CD14-positive monocyte (primary cell): ENCODE measurements around the gene PARP9. TPM values are rescaled to one million over a fixed set of nuclear protein-coding genes. Genes with fewer than 3 reads are reported as not detected.

Experiments
- DNase-seq, 3 donors: peaks; one replicate each; pipeline ENCODE4 v3.0.0-alpha.2; 2011 to 2022
- H2AFZ ChIP-seq: 2 replicates; pipeline ENCODE4 v1.6.0; 2012; ENCODE audit warnings: mild to moderate bottlenecking, low read depth, low read length, inconsistent platforms; ENCODE audit not compliant: insufficient read depth, poor library complexity, severe bottlenecking
- H3K27ac ChIP-seq, 2 donors: 1 replicate in 1 of 2; 2 replicates in 1 of 2; pipeline ENCODE4 v1.5.1; 2012 to 2013; ENCODE audit warnings: low read length in 2 of 2, control low read depth in 1 of 2, inconsistent platforms in 1 of 2, low read depth in 1 of 2, mild to moderate bottlenecking in 1 of 2
- H3K27me3 ChIP-seq, 2 donors: one replicate each; pipeline versions ENCODE4 v1.6.0 to v1.6.1; 2011 to 2013; ENCODE audit warnings: low read length in 2 of 2; ENCODE audit not compliant: control insufficient read depth in 2 of 2, insufficient read depth in 2 of 2
- H3K36me3 ChIP-seq, 2 donors: replicated peaks in 1 of 2; 1 replicate in 1 of 2; 2 replicates in 1 of 2; pipeline versions ENCODE4 v1.5.1 to v1.6.1; 2012 to 2013; ENCODE audit warnings: low read length in 2 of 2, control low read depth in 1 of 2, inconsistent platforms in 1 of 2, mild to moderate bottlenecking in 1 of 2; ENCODE audit not compliant: insufficient read depth in 2 of 2, control insufficient read depth in 1 of 2
- H3K4me1 ChIP-seq, 2 donors: 1 replicate in 1 of 2; 2 replicates in 1 of 2; pipeline versions ENCODE4 v1.5.1 to v1.6.1; 2012 to 2013; ENCODE audit warnings: low read length in 2 of 2, control low read depth in 1 of 2, inconsistent platforms in 1 of 2, mild to moderate bottlenecking in 1 of 2, moderate library complexity in 1 of 2; ENCODE audit not compliant: insufficient read depth in 2 of 2, control insufficient read depth in 1 of 2
- H3K4me2 ChIP-seq: replicated peaks from 2 replicates; pipeline ENCODE3; 2012; ENCODE audit warnings: low read length, moderate library complexity, mild to moderate bottlenecking; ENCODE audit not compliant: poor library complexity, severe bottlenecking; ENCODE audit errors: extremely low read depth
- H3K4me3 ChIP-seq, 3 experiments: fragments of 200-600 bp in 1 of 3; sonication (generic) in 1 of 3; replicated peaks in 1 of 3; 1 replicate in 2 of 3; 2 replicates in 1 of 3; pipeline ENCODE4 v1.5.1; 2011 to 2013; ENCODE audit warnings: low read length in 3 of 3, mild to moderate bottlenecking in 3 of 3, control low read depth in 2 of 3, low read depth in 2 of 3, inconsistent platforms in 1 of 3, moderate library complexity in 1 of 3
- H3K79me2 ChIP-seq: 2 replicates; pipeline ENCODE4 v1.6.0; 2012; ENCODE audit warnings: mild to moderate bottlenecking, control low read depth, inconsistent platforms, low read length, moderate library complexity; ENCODE audit not compliant: insufficient read depth
- H3K9ac ChIP-seq: 2 replicates; pipeline ENCODE4 v1.6.0; 2017; ENCODE audit warnings: low read length, mild to moderate bottlenecking; ENCODE audit not compliant: insufficient read depth, poor library complexity, severe bottlenecking
- H3K9me3 ChIP-seq, 2 donors: replicated peaks in 1 of 2; 1 replicate in 1 of 2; 2 replicates in 1 of 2; pipeline versions ENCODE4 v1.5.1 to v1.6.1; 2012 to 2013; ENCODE audit warnings: low read length in 2 of 2, control low read depth in 1 of 2; ENCODE audit not compliant: control insufficient read depth in 1 of 2, insufficient read depth in 1 of 2
- H4K20me1 ChIP-seq: 2 replicates; pipeline ENCODE4 v1.6.0; 2012; ENCODE audit warnings: mild to moderate bottlenecking, low read length, control low read depth, moderate library complexity; ENCODE audit not compliant: insufficient read depth
- H3K27ac Mint-ChIP-seq, 7 donors: one replicate each; pipeline ENCODE4 v1.8.0; 2020; ENCODE audit warnings: mild to moderate bottlenecking in 7 of 7, mixed read lengths in 7 of 7, moderate library complexity in 6 of 7, inconsistent platforms in 2 of 7
- H3K27me3 Mint-ChIP-seq, 3 donors: one replicate each; pipeline ENCODE4 v1.8.0; 2021 to 2022; ENCODE audit warnings: low read depth in 3 of 3, mild to moderate bottlenecking in 3 of 3, mixed read lengths in 3 of 3, moderate library complexity in 3 of 3, inconsistent platforms in 1 of 3
- H3K36me3 Mint-ChIP-seq, 2 donors: one replicate each; pipeline ENCODE4 v1.8.0; 2020; ENCODE audit warnings: mixed read lengths in 2 of 2, inconsistent platforms in 1 of 2, mild to moderate bottlenecking in 1 of 2
- H3K4me1 Mint-ChIP-seq: one replicate; pipeline ENCODE4 v1.8.0; 2020; ENCODE audit warnings: mild to moderate bottlenecking, mixed read lengths
- H3K4me3 Mint-ChIP-seq, 2 donors: one replicate each; pipeline ENCODE4 v1.8.0; 2020; ENCODE audit warnings: mild to moderate bottlenecking in 2 of 2, mixed read lengths in 2 of 2, moderate library complexity in 1 of 2
- H3K9me3 Mint-ChIP-seq, 7 donors: one replicate each; pipeline ENCODE4 v1.8.0; 2020 to 2022; ENCODE audit warnings: mixed read lengths in 7 of 7, mild to moderate bottlenecking in 6 of 7, moderate library complexity in 6 of 7, inconsistent platforms in 2 of 7
- CTCF ChIP-seq: fragments of 200-600 bp; IDR thresholded peaks from one replicate; pipeline ENCODE4 v1.8.0; 2022; ENCODE audit warnings: antibody characterized with exemption, mild to moderate bottlenecking
- WGBS: methylation state at CpG from one replicate; pipeline ENCODE4 v1.1.5; 2013; ENCODE audit warnings: missing lambda C conversion rate; ENCODE audit not compliant: insufficient coverage; 5-methylcytosine and 5-hydroxymethylcytosine counted together
- intact Hi-C, 2 donors: fragments of 100-400 bp; cut with micrococcal nuclease; formaldehyde crosslinking; loops; one replicate each; pipeline versions ENCODE4 v1.15.0 to v1.15.1; 2023
- polyA plus RNA-seq, 3 donors: library from polyadenylated mRNA; depleted of rRNA in 1 of 3; unstranded in 2 of 3; stranded (reverse) in 1 of 3; fragments of 300-500 nt in 2 of 3; fragments of >200 nt in 1 of 3; fragmentation: Illumina TruSeq in 2 of 3; gene quantifications; 1 replicate in 2 of 3; 2 replicates in 1 of 3; pipeline ENCODE4 v1.2.3, GENCODE V29; 2012 to 2021

PARP9 gene
- polyA plus RNA-seq, 3 donors, result 31.4 to 43.3 (median 34.4) TPM

- intact Hi-C loops, result loop anchor here in 1 of 2 donors (2.0 kb wide), 1 partner anchor 15 kb away; no protein-coding TSS in a partner anchor
- Histone ChIP-seq H3K27me3 (no peaks in the 10 kb centered on the region), H3K27ac (peak overlapping the region in 1 of 2 donors; percentile 83), H3K9me3 (no peaks in the 10 kb centered on the region), H3K9ac (no peak overlapping the region), H3K4me1 (peaks cover 32 to 69% of the 10 kb centered on the region in 2 donors), H3K4me3 (peak overlapping the region in 1 of 3 experiments; percentile 5), H3K79me2 (peaks cover 90% of the 10 kb centered on the region), H3K4me2 (no peak overlapping the region), H4K20me1 (peaks cover 40% of the 10 kb centered on the region), H3K36me3 (peaks cover 12 to 32% of the 10 kb centered on the region in 2 donors), H2AFZ (no peak overlapping the region)
- Mint-ChIP-seq H3K27me3 (no peaks in the 10 kb centered on the region), H3K36me3 (peaks cover 25 to 31% of the 10 kb centered on the region in 2 donors), H3K4me3 (no peak overlapping the region), H3K4me1 (peaks cover 67% of the 10 kb centered on the region), H3K27ac (peak overlapping the region; percentile 86 to 92 (median 88)), H3K9me3 (no peaks in the 10 kb centered on the region)
- no CpG with 5 or more reads among the region's 1 CpG for whole genome bisulfite sequencing
- DNase-seq, result no peak
- no peak for TF ChIP-seq CTCF
Observed at GRCh38 chr3:122498152-122498551, 65.9 kb downstream of the PARP9 start.

- no peaks in the 10 kb centered on the region for H3K9me3 ChIP-seq
- H3K9ac ChIP-seq, result no peak overlapping the region
- Mint-ChIP-seq H3K4me1 (peaks cover 59% of the 10 kb centered on the region), H3K9me3 (no peaks in the 10 kb centered on the region), H3K36me3 (peaks cover 31 to 33% of the 10 kb centered on the region in 2 donors), H3K27ac (peak overlapping the region; percentile 86 to 92 (median 88)), H3K4me3 (no peak overlapping the region), H3K27me3 (no peaks in the 10 kb centered on the region)
- H2AFZ ChIP-seq, result peak overlapping the region; percentile 20
- peak; percentile 80 to 90 (median 90) for DNase-seq
- peaks cover 87% of the 10 kb centered on the region for H3K79me2 ChIP-seq
- peak overlapping the region; percentile 23 for H3K4me2 ChIP-seq
- H3K36me3 ChIP-seq, result peaks cover 19 to 39% of the 10 kb centered on the region in 2 donors
- WGBS, result no CpG with 5 or more reads among the region's 1 CpG
- peaks cover 26 to 63% of the 10 kb centered on the region in 2 donors for H3K4me1 ChIP-seq
- TF ChIP-seq CTCF, result no peak
- H3K4me3 ChIP-seq, result no peak overlapping the region
- peak overlapping the region in 1 of 2 donors; percentile 83 for H3K27ac ChIP-seq
- peaks cover 32% of the 10 kb centered on the region for H4K20me1 ChIP-seq
- intact Hi-C loops, result no loop called here
- H3K27me3 ChIP-seq, result no peaks in the 10 kb centered on the region
Observed at GRCh38 chr3:122497425-122497824, 66.7 kb downstream of the PARP9 start.
